Measurements from ENCODE around the gene NR2F6. TPM values are rescaled to one million over a fixed set of nuclear protein-coding genes. Genes with fewer than 3 reads are reported as not detected.
"Not testable (repeated sequence)": the region's sequence is repeated elsewhere in the genome, so short reads cannot be mapped to it uniquely, and the experiment has no call there.

NR2F6 gene
- 35.0 TPM for total RNA-seq

- no peak for DNase-seq
Measured at GRCh38 chr19:17245535-17245984, at the start of gene NR2F6. TSS of gene NR2F6 (minus strand) at chr19:17245919. CDS start at chr19:17245220, 699 bp downstream.

- DNase-seq, result no peak
Measured at GRCh38 chr19:17294051-17294891, 48.6 kb upstream of the NR2F6 start.

DNA sequence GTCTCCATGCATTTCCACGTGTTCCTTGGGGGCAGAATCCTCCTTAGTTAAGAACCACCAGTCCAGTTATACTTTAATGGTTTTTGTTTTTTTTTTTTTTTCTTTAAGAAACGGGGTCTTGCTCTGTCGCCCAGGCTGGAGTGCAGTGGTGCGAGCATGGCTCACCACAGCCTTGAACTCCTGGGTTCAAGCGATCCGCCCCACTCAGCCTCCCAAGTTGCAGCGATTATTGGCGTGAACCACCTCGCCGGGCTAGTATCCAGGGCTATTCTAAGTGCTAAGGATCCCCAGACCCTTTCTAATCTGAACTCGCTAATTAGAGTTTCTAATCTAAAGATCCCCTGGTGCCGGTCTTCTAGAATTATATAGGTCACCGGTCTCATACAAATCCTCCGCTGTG is 47.9 kb upstream of the NR2F6 start:
- no peak for DNase-seq

GRCh38 chr19:17292301-17293074 is 46.8 kb upstream of the NR2F6 start:
- peak; percentile 87 for DNase-seq

DNA sequence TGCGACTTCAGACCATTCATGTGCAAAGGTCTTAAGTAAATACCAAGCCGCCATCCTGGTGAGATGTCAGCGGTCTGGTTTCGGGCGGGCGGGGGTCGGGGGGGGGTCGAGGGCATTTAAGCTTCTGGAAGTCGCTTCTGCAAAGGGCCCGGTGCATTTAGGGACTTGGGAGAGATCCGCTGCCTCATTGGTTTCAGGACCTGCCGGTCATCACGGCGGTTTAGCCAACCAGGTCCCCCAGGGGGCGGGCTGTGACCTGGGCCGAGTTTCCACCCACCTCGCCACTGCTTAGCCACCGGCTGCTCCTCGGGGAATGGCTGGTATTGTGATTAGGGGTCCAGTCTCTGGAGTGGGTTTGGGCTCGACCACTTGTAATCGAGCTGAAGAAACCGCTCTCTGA is 43.8 kb upstream of the NR2F6 start:
- peak; percentile 59 for DNase-seq

DNA sequence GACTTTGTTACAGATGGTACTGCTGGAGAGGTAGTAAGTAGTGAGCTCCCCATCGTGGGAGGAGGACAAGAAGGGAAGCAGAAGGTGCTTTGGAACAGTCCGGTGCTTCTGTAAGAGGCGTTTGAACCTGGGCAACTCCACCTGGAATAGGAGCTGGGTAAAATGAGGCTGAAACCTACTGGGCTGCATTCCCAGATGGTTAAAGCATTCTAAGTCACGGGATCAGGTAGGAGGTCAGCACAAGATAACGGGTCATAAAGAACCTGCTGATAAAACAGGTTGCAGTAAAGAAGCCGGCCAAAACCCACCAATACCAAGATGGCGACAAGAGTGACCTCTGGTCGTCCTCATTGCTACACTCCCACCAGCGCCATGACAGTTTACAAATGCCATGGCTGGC is 41.0 kb upstream of the NR2F6 start:
- DNase-seq, result no peak

DNA sequence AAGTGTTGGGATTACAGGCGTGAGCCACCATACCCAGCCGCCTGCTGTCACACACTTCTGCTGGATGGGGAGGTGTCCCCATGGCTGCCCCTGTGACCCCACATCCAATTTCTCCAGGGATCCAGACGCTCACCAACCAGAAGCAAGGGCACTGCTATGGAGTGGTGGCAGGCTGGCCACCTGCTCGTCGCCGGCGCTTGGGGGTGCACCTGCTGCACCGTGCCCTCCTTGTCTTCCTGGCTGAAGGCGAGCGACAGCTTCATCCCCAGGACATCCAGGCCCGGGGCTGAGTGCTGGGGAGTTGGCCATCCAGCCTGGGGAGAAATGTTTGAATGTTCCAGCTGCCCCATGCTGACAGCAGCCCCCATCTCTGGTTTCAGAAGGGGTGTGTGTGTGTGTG is 40.5 kb upstream of the NR2F6 start:
- DNase-seq, result no peak

DNA sequence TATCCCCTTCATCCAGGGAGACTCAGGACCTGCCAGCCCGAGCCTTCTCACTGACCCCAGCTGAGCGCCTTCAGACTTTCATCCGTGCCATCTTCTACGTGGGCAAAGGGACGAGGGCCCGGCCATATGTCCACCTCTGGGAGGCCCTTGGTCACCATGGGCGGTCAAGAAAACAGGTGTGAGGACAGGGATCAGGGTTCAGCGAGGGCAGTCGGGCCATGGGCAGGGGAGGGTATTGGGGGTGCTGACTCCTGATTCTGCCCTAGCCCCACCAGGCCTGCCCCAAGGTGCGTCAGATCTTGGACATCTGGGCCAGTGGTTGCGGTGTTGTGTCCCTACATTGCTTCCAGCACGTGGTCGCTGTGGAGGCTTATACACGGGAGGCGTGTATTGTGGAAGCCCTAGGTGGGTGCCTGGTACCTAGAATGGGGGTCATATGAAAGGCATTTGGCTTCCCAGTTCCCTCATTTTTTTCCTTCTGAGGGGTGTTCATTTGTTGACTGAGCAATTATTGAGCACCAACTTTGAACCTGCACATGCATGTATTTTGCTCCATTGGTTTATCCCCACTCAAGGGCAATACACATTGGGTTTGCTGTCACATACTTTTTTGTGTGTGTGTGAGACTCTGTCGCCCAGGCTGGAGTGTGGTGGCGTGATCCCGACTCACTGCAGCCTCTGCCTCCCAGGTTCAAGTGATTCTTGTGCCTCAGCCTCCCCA is 39.9 kb upstream of the NR2F6 start:
- no peak for DNase-seq

GRCh38 chr19:17283504-17283996 is 37.8 kb upstream of the NR2F6 start:
- DNase-seq, result no peak

GRCh38 chr19:17282488-17283125 is 36.9 kb upstream of the NR2F6 start:
- DNase-seq, result peak; percentile 85

GRCh38 chr19:17281391-17282304 is 35.9 kb upstream of the NR2F6 start, which contains the start of gene ANKLE1:
TSS of gene ANKLE1 (plus strand) at chr19:17281901. CDS start at chr19:17281921, 20 bp downstream.
- peak; percentile 51 for DNase-seq

DNA sequence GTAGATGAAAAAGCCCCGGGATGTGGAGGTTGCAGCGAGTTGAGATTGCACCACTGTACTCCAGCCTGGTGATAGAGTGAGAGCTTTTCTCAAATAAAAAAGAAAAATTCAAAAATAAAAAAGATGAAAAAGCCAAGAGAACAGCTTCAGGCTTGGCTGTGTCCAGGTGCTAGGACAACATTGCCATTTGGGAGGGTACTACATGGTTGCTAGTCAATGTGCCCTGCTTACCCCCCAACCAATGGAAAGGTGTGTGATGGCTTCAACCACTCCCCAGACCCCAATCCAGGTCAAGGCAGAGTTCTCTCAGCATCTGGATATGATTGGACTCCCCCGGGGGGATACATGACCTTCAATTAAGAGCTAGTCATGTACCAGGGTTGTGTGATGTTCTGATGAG is 33.7 kb upstream of the NR2F6 start:
- DNase-seq, result no peak

DNA sequence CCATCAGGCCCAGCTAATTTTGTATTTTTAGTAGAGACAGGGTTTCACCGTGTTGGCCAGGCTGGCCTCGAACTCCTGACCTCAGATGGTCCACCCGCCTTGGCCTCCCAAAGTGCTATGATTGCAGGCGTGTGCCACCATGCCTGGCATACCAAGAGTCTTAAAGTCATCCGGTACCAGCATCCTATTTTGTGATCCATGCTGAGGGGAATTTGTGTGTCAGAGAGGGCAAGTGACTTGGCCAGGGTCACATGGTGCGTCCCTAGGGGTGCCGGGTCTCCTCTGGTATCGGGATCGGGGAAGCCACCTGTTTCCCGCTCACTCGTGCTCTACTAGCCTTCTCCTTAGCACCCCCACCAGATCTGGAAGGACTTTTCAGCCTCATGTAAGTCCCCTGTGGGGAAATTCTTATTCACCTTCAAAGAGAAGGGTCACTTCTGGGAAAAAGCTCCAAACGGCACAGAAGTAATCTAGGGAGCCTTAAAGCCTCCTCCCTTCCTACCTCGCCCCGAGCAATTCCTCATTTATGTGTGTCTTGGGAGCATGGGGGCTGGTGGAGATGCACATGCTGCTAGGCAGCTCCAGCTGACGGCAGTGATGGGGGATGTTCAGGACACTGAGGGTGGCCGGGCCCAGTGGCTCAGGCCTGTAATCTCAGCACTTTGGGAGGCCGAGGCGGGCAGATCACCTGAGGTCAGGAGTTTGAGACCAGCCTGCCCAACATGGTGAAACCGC is 29.9 kb upstream of the NR2F6 start:
- DNase-seq, result no peak

DNA sequence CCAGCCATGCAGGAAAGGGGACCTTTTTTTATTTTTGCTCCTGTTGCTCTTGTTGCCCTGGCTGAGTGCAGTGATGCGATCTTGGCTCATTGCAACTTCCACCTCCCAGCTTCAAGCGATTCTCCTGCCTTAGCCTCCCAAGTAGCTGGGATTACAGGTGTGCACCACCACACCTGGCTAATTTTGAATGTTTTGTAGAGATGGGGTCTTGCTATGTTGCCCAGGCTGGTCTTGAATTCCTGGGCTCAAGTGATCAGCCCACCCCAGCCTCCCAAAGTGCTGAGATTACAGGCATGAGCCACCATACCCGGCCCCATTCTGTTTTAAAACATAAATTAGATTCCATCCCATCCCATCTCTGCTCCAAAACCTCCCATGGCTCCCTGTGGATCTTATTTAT is 29.2 kb upstream of the NR2F6 start:
- DNase-seq, result not testable (repeated sequence)

GRCh38 chr19:17268754-17269153 is 23.0 kb upstream of the NR2F6 start:
- no peak for DNase-seq

DNA sequence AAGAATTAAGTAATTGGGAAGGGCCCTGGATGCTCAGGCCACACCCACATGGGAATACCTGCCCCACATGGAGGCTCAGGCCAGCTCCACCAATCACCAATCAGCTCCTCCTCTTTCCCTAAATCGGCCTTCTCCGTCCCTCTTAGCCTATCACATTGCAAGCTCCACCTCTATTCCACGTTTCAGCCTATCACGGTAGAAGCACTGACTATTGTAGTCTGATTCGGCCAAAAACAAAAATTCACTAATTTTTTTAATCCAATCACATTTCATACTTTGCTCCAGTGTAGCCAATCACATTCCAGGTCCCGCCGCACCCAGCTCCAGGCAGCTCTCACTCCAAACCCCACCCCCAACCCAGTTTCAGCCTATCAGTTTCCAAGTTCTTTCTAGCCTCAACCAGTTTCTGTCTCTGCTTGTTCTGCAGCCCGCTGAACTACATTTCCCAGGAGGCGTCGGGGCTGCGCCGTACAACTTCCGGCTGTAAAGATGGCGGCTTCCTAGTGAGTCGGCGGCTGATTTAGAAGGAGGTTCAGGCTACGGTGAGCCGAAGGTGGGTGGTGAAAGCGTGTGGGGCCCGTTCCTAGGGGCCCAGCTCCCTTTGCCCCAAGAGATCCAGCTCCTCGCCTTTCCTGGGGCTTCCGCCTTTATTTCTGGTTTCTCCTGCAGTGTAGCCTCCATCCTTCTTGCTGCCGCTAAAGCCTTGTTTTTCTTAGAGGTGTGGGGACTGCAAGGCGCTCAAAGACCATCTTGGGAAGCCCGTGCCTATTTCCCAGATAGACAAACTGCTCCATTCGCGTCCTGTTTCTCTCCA is 21.5 kb upstream of the NR2F6 start, which contains the start of gene BABAM1:
Gene BABAM1 (plus strand): TSS at position 469 of the 814 bp plus-strand sequence. CDS start 1,364 bp downstream, outside the sequence.
- peak; percentile 99 for DNase-seq

GRCh38 chr19:17266589-17266974 is 20.9 kb upstream of the NR2F6 start:
- no peak for DNase-seq

DNA sequence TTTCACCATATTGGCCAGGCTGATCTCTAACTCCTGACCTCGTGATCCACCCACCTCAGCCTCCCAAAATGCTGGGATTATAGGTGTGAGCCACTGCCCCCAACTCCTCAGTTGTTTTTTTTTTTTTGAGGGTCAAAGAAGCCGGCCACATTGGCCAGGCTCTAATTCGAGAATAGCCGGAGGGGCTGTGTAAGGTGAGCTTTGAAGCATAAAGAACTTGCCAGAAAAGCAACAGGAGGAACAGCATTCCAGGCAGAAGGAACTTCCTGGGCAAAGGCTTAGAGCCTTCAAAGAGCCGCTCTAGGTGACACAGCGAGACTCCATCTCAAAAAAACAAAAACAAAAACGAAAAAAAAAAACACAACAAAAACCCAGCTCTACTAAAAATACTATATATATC is 20.3 kb upstream of the NR2F6 start:
- no peak for DNase-seq

GRCh38 chr19:17264641-17264979 is 18.9 kb upstream of the NR2F6 start, which contains the start of gene USHBP1:
TSS of gene USHBP1 (minus strand) at chr19:17264745. CDS start at chr19:17264299, 446 bp downstream.
- DNase-seq, result no peak
